Fibroblast of villous mesenchyme (primary cell): ENCODE measurements around the gene IRF5. TPM values are rescaled to one million over a fixed set of nuclear protein-coding genes. Genes with fewer than 3 reads are reported as not detected.

Experiments used
- DNase-seq: peaks from one replicate; pipeline ENCODE4 v3.0.0-alpha.2; 2010; ENCODE audit warnings: low read depth
- H3K4me3 ChIP-seq: 2 replicates; pipeline ENCODE4 v1.5.1; 2011; ENCODE audit warnings: low read depth, mild to moderate bottlenecking, low read length
- CTCF ChIP-seq: IDR thresholded peaks from 2 replicates; pipeline ENCODE4 v1.5.1; 2012; ENCODE audit warnings: low read depth, mild to moderate bottlenecking, low read length; ENCODE audit not compliant: insufficient read depth
- total RNA-seq: library from RNA; depleted of rRNA; stranded (reverse); fragments of >200 nt; gene quantifications from 2 replicates; pipeline ENCODE4 v1.2.3, GENCODE V29; 2012

The IRF5 gene
- total RNA-seq, 1 donor = under 0.01 TPM

- DNase-seq = no peak
- TF ChIP-seq CTCF = no peak
- H3K4me3 ChIP-seq = no peak overlapping the region
Measured at GRCh38 chr7:128913870-128914565, 23.7 kb upstream of the IRF5 start.

GRCh38 chr7:128914566-128915151 lies 23.1 kb upstream of the IRF5 start:
- DNase-seq = no peak
- TF ChIP-seq CTCF = no peak
- H3K4me3 ChIP-seq = no peak overlapping the region

GRCh38 chr7:128915271-128915819 lies 22.4 kb upstream of the IRF5 start:
- TF ChIP-seq CTCF = no peak
- no peak for DNase-seq
- H3K4me3 ChIP-seq = no peak overlapping the region

- no peak for TF ChIP-seq CTCF
- H3K4me3 ChIP-seq = no peak overlapping the region
- DNase-seq = no peak
Measured at GRCh38 chr7:128915841-128916642, 21.7 kb upstream of the IRF5 start.

GRCh38 chr7:128916643-128916915 lies 21.1 kb upstream of the IRF5 start:
- no peak overlapping the region for H3K4me3 ChIP-seq
- no peak for TF ChIP-seq CTCF
- no peak for DNase-seq

GRCh38 chr7:128917122-128917521 lies 20.6 kb upstream of the IRF5 start:
- no peak overlapping the region for H3K4me3 ChIP-seq
- DNase-seq = no peak
- no peak for TF ChIP-seq CTCF
